ENCODE data around the gene SCG3. TPM values are rescaled to one million over a fixed set of nuclear protein-coding genes. Genes with fewer than 3 reads are reported as not detected.

Gene SCG3
- total RNA-seq, 1 donor from 2014 or later, result not detected

DNA sequence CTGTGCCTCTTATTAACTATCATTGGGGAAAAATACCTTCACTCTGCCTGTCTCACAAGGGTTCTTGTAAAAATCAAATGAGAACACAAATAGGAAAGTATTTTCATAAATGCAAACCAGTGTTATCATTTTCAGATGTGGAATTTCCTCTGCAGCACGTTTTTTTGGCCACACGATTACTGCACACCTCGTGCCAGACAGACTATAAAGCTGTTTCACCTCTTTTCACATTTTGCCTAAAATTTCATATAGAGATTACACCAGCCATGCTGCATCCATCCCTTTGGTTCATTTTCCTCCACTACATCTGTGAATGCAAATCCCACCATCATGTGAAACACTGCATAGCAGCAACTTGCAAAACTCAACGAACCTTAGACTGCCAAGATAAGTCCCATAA lies 68.9 kb downstream of the SCG3 start:
- CTCF ChIA-PET, result interaction anchor here (1.1 to 3.5 kb wide), 3 partner anchors 14 to 100 kb away, joined by 3 to 17 read pairs (median 10); no protein-coding TSS in a partner anchor
- H3K27ac Mint-ChIP-seq, result peak overlapping the region; percentile 86

DNA sequence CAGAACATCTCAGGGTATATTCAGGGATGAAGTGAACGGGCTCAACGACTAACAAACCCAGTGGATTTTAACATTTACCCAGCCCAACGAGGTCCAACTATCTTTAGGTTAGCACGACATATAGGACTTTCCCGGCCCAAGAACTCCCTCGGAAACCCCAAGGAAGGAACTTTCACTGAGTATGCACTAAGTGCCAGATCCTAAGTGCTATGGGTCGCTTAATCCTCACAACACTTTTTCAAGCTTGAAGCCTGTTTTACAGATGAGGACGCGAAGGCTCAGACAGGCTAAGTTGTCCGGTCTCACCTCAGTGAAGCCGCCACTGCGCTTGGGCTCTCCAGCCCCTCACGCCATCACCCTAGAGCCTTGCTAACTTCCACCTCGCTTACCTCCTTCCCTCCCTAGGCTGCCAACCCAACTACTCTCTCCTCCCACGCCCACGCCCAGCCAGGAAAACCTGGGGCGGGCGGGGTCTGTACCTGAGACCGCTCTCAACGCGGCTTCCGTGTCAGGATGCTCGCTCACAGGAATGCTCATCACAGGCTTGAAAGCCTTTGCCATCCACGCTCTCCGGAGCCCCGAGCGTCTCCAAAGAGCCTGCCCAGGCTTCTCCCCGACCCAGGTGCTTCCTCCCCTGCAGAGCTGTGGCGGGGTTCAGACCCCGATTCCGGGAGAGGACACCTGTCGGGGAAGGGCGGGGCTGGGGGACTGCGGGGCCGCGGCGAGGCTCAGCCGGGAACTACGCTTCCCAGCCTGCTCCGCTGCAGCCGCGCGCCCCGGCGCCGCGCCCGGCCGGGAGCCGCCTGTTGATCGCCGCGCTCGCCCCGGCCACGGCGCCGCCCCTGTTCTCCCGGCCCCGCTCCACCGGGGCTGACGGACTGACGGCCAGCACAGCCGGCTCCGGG lies 69.7 kb downstream of the SCG3 start, which contains the start of gene TMOD2:
TSS of gene TMOD2 (plus strand) at position 806 of the 905 bp plus-strand sequence. CDS start 14,845 bp downstream, outside the sequence.
- H3K9me3 Mint-ChIP-seq, result no peaks in the 10 kb centered on the region
- TF ChIP-seq, protein P1, sequence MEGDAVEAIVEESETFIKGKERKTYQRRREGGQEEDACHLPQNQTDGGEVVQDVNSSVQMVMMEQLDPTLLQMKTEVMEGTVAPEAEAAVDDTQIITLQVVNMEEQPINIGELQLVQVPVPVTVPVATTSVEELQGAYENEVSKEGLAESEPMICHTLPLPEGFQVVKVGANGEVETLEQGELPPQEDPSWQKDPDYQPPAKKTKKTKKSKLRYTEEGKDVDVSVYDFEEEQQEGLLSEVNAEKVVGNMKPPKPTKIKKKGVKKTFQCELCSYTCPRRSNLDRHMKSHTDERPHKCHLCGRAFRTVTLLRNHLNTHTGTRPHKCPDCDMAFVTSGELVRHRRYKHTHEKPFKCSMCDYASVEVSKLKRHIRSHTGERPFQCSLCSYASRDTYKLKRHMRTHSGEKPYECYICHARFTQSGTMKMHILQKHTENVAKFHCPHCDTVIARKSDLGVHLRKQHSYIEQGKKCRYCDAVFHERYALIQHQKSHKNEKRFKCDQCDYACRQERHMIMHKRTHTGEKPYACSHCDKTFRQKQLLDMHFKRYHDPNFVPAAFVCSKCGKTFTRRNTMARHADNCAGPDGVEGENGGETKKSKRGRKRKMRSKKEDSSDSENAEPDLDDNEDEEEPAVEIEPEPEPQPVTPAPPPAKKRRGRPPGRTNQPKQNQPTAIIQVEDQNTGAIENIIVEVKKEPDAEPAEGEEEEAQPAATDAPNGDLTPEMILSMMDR (IDR thresholded peaks at IDR 0.05), result no peak
- H3K4me1 Mint-ChIP-seq, result peaks cover 37% of the 10 kb centered on the region
- DNase-seq, result peak; percentile 62
- ATAC-seq (ENCODE audit: low read depth), result peak; percentile 83
- H3K4me3 Mint-ChIP-seq, result peak within 1 kb of the TSS; percentile 96
- intact Hi-C loops (cut with micrococcal nuclease), result loop anchor here (1.0 kb wide), 2 partner anchors 15 to 25 kb away; no protein-coding TSS in a partner anchor
- ChIA-PET CTCF (interaction anchor here (1.1 to 3.5 kb wide), 4 partner anchors 15 to 100 kb away, joined by 3 to 17 read pairs (median 6); no protein-coding TSS in a partner anchor), POLR2A (interaction anchor here (0.5 to 5.5 kb wide), 4 partner anchors 14 to 20 kb away, joined by 5 to 98 read pairs (median 10); partner anchors contain the start of gene LYSMD2)
- peaks cover 3% of the 10 kb centered on the region for H3K36me3 Mint-ChIP-seq (ENCODE audit: low read depth)
- H3K27me3 Mint-ChIP-seq, result no peaks in the 10 kb centered on the region
- peak within 1 kb of the TSS; percentile 86 for H3K27ac Mint-ChIP-seq

More for the DNA sequence above, 68.9 kb downstream of the SCG3 start:
- POLR2A ChIA-PET, result interaction anchor here (1.1 to 5.5 kb wide), 2 partner anchors 13 to 18 kb away, joined by 5 to 98 read pairs; partner anchors contain the start of gene LYSMD2
- intact Hi-C loops (cut with micrococcal nuclease), result no loop called here
- H3K9me3 Mint-ChIP-seq, result no peaks in the 10 kb centered on the region
- H3K36me3 Mint-ChIP-seq (ENCODE audit: low read depth), result peaks cover 3% of the 10 kb centered on the region
- ATAC-seq (ENCODE audit: low read depth) (no peak), DNase-seq (no peak)
- H3K4me1 Mint-ChIP-seq, result peaks cover 37% of the 10 kb centered on the region
- peak overlapping the region; percentile 96 for H3K4me3 Mint-ChIP-seq
- TF ChIP-seq, protein P1 (IDR thresholded peaks at IDR 0.05), result no peak
- no peaks in the 10 kb centered on the region for H3K27me3 Mint-ChIP-seq

DNA sequence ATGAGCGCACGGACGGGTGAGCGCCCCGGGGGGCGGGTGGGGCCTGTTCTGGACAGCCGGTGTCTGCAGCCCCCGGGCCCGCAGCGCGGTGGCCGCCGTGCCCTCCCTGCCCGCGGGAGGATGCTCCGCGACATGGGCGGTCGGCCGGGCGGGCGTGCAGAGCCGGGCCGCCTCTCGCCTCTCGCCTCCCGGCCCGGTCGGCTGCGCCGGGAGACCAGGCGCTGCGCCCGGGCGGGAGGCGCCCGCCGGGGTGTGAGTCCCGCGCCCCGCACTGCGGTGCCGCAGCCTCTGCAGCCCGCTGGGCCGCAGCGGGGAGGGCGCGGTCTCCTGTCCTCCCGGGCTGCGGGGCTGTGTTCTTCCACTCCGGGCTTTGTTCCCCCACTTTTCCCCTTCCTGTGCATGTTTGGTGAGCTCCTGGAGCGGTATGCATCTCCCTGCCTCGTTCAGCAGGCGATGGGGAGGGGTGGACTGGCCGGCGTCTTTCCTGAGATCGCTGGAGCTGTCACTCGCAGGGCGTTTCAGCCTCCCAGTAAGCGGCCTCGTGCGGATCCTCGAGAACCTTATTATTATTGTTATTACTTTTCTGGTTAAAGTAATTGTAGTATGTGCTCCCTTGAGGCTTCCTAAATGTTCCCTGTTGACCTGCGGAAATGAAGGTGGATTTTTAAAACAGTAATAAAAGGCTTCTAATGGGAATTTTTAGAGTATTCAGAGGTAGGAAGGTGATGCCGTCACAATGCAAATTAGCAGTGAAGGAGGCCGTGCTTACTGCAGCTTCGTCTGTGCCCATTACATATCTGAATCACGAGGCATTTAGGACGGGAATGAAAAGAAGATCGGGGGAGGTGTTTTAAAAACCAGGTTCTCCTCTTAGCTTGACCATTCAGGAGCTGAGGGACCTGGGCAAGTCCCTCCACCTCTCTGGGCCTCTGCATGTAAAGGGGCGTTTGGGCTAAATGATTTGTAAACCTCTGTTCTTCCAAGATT lies 70.7 kb downstream of the SCG3 start:
- TF ChIP-seq, protein P1 (IDR thresholded peaks at IDR 0.05), result no peak
- Mint-ChIP-seq H3K27me3 (no peaks in the 10 kb centered on the region), H3K36me3 (ENCODE audit: low read depth) (peaks cover 3% of the 10 kb centered on the region), H3K4me3 (peak overlapping the region; percentile 96), H3K9me3 (no peaks in the 10 kb centered on the region), H3K27ac (peak overlapping the region; percentile 73), H3K4me1 (peaks cover 37% of the 10 kb centered on the region)
- ChIA-PET CTCF (interaction anchor here (1.4 to 3.5 kb wide), 4 partner anchors 16 to 24 kb away, joined by 3 to 17 read pairs (median 6); no protein-coding TSS in a partner anchor), POLR2A (interaction anchor here (3.4 to 5.5 kb wide), 2 partner anchors 15 to 21 kb away, joined by 15 to 98 read pairs; partner anchors contain the start of gene LYSMD2)
- intact Hi-C loops (cut with micrococcal nuclease), result loop anchor here (1.0 kb wide), 5 partner anchors 16 to 77 kb away; partner anchors contain the start of gene TMOD3
- DNase-seq (peak; percentile 36), ATAC-seq (ENCODE audit: low read depth) (peak; percentile 49)

DNA sequence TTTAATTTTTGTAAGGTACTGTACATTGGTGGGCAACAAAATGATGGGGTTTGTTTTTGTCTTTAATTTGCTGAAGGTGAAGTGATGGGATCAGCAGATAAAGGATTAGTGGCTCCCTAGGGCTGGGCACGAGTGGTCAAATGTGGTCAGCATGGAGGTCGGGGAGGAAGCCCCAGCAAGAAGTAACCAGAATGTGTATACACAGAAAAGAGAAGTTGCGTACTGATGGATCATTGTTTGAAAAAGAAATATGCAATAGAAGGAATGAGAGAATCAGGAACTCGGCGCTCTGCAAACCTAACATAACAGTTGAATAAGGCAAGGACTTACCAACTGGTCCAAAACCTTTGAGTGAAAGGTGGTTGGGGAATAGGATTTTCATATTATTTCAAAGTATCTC lies 71.6 kb downstream of the SCG3 start:
- CTCF ChIA-PET, result interaction anchor here (1.6 to 3.5 kb wide), 3 partner anchors 17 to 24 kb away, joined by 3 to 17 read pairs (median 10); no protein-coding TSS in a partner anchor
- POLR2A ChIA-PET, result interaction anchor here (3.4 to 5.5 kb wide), 2 partner anchors 16 to 21 kb away, joined by 15 to 98 read pairs; partner anchors contain the start of gene LYSMD2
- Mint-ChIP-seq H3K27ac (no peak overlapping the region), H3K9me3 (no peaks in the 10 kb centered on the region), H3K4me1 (peaks cover 37% of the 10 kb centered on the region), H3K36me3 (ENCODE audit: low read depth) (peaks cover 3% of the 10 kb centered on the region), H3K27me3 (no peaks in the 10 kb centered on the region), H3K4me3 (peak overlapping the region; percentile 92)
- intact Hi-C loops (cut with micrococcal nuclease), result loop anchor here (1.0 kb wide), 3 partner anchors 22 to 76 kb away; partner anchors contain the start of gene TMOD3
- ATAC-seq (ENCODE audit: low read depth) (no peak), DNase-seq (no peak)
- TF ChIP-seq, protein P1 (IDR thresholded peaks at IDR 0.05), result no peak

Data from activated B cell treated with CpG ODN at 0.5 μM for 24 hours (primary cell).